Lower lobe of right lung (tissue), 2 donors: ENCODE measurements around the gene FER1L5. TPM values are rescaled to one million over a fixed set of nuclear protein-coding genes. Genes with fewer than 3 reads are reported as not detected.

ENCODE experiments used
- ATAC-seq, 2 donors: fragments of 200-7000 bp; cut with Tn5 transposase; one replicate each; pipeline ENCODE4 v1.9.1; 2020 to 2022; ENCODE audit warnings: mild to moderate bottlenecking in 2 of 2, moderate library complexity in 2 of 2
- DNase-seq: peaks from one replicate; pipeline ENCODE4 v3.0.0-alpha.2; 2020
- H3K27ac ChIP-seq: fragments of 200-600 bp; one replicate; pipeline ENCODE4 v1.8.0; 2022
- H3K27me3 ChIP-seq: fragments of 200-600 bp; one replicate; pipeline ENCODE4 v1.8.0; 2022; ENCODE audit warnings: low read depth
- H3K36me3 ChIP-seq: fragments of 200-600 bp; one replicate; pipeline ENCODE4 v1.8.0; 2022; ENCODE audit warnings: mild to moderate bottlenecking
- H3K4me1 ChIP-seq: fragments of 200-600 bp; one replicate; pipeline ENCODE4 v1.8.0; 2022
- H3K4me3 ChIP-seq: fragments of 200-600 bp; one replicate; pipeline ENCODE4 v1.8.0; 2022; ENCODE audit warnings: mild to moderate bottlenecking
- H3K9me3 ChIP-seq: fragments of 200-600 bp; one replicate; pipeline ENCODE4 v1.8.0; 2022
- CTCF ChIP-seq: fragments of 200-600 bp; IDR thresholded peaks from one replicate; pipeline ENCODE4 v1.8.0; 2022; ENCODE audit warnings: antibody characterized with exemption, mild to moderate bottlenecking
- intact Hi-C: fragments of 100-400 bp; cut with DNase I; formaldehyde crosslinking; loops from one replicate; pipeline ENCODE4 v1.11.0; 2022
- total RNA-seq: library from RNA; stranded (reverse); fragmentation: NEBNext Ultra II Directional; extraction: Animal tissue kit (Norgen Biotek cat#: 25700); gene quantifications from one replicate; pipeline ENCODE4 v1.2.1, GENCODE V29; 2021
- donor health status: DM: no; HTN: yes; CAD: no; lungs with severe emphysema.

The FER1L5 gene
- total RNA-seq, 1 donor from 2014 or later = 0.44 TPM

- no peaks in the 10 kb centered on the region for H3K9me3 ChIP-seq
- TF ChIP-seq CTCF = no peak
- no peaks in the 10 kb centered on the region for H3K27me3 ChIP-seq
- ATAC-seq (no peak), DNase-seq (no peak)
- peaks cover 44% of the 10 kb centered on the region for H3K4me1 ChIP-seq
- H3K36me3 ChIP-seq = peaks cover 71% of the 10 kb centered on the region
- H3K27ac ChIP-seq = peak overlapping the region; percentile 20
- H3K4me3 ChIP-seq = no peak overlapping the region
- intact Hi-C loops = no loop called here
Observed at GRCh38 chr2:96734880-96735583, 92.5 kb downstream of the FER1L5 start.

- Histone ChIP-seq H3K9me3 (no peaks in the 10 kb centered on the region), H3K4me3 (no peak overlapping the region), H3K27me3 (no peaks in the 10 kb centered on the region), H3K27ac (no peak overlapping the region), H3K4me1 (peaks cover 44% of the 10 kb centered on the region), H3K36me3 (peaks cover 49% of the 10 kb centered on the region)
- TF ChIP-seq CTCF = no peak
- intact Hi-C loops = no loop called here
- ATAC-seq (no peak), DNase-seq (no peak)
Observed at GRCh38 chr2:96737251-96737650, 94.7 kb downstream of the FER1L5 start.

GRCh38 chr2:96737831-96738230, 95.3 kb downstream of the FER1L5 start:
- intact Hi-C loops = no loop called here
- no peak for DNase-seq

GRCh38 chr2:96739076-96739632, 96.6 kb downstream of the FER1L5 start:
- H3K4me1 ChIP-seq = peaks cover 44% of the 10 kb centered on the region
- H3K27ac ChIP-seq = peak overlapping the region; percentile 78
- peaks cover 30% of the 10 kb centered on the region for H3K36me3 ChIP-seq
- H3K4me3 ChIP-seq = peak overlapping the region; percentile 92
- no peaks in the 10 kb centered on the region for H3K27me3 ChIP-seq
- ATAC-seq = no peak
- TF ChIP-seq CTCF = no peak
- DNase-seq = no peak
- intact Hi-C loops = no loop called here
- H3K9me3 ChIP-seq = no peaks in the 10 kb centered on the region

More at GRCh38 chr2:96737831-96738230, 95.3 kb downstream of the FER1L5 start:
- no peaks in the 10 kb centered on the region for H3K9me3 ChIP-seq
- no peak overlapping the region for H3K4me3 ChIP-seq
- no peaks in the 10 kb centered on the region for H3K27me3 ChIP-seq
- H3K4me1 ChIP-seq = peaks cover 44% of the 10 kb centered on the region
- no peak for TF ChIP-seq CTCF
- ATAC-seq = no peak
- peaks cover 43% of the 10 kb centered on the region for H3K36me3 ChIP-seq
- no peak overlapping the region for H3K27ac ChIP-seq

GRCh38 chr2:96739633-96740428, 97.3 kb downstream of the FER1L5 start, which contains the start of gene LMAN2L:
TSS of gene LMAN2L (minus strand) at chr2:96740064. CDS start at chr2:96740040, 24 bp downstream.
- peak within 1 kb of the TSS; percentile 92 for H3K4me3 ChIP-seq
- peak; percentile 98 for DNase-seq
- no peak for TF ChIP-seq CTCF
- peaks cover 26% of the 10 kb centered on the region for H3K36me3 ChIP-seq
- intact Hi-C loops = no loop called here
- H3K27ac ChIP-seq = peak within 1 kb of the TSS; percentile 78
- H3K4me1 ChIP-seq = peaks cover 39% of the 10 kb centered on the region
- no peaks in the 10 kb centered on the region for H3K9me3 ChIP-seq
- peak; percentile 100 for ATAC-seq
- no peaks in the 10 kb centered on the region for H3K27me3 ChIP-seq
